HepG2 (cell line): ENCODE measurements around the gene CHKB. TPM values are rescaled to one million over a fixed set of nuclear protein-coding genes. Genes with fewer than 3 reads are reported as not detected.

Experiments used
- ATAC-seq: fragments of 200-7000 bp; cut with Tn5 transposase; 3 replicates; pipeline ENCODE4 v1.9.1; 2020; ENCODE audit warnings: mild to moderate bottlenecking, moderate library complexity
- BruUV-seq: library from RNA; stranded (reverse); fragments of 400-500 nt; replicated peaks from 2 replicates; lab custom pipeline; 2021; lab: Mats Ljungman, UMichigan
- CTCF ChIA-PET: fragments of 300-600 bp; formaldehyde crosslinking; extraction: SDS; loops from one replicate; lab custom pipeline; 2021; ENCODE audit warnings: low total read pairs, inconsistent platforms, low intra/inter-chr PET ratio; lab: Yijun Ruan, JAX
- POLR2A ChIA-PET: fragments of 350-600 bp; sonication (Branson Sonifier 250); formaldehyde crosslinking; loops from one replicate; lab custom pipeline; 2020; ENCODE audit warnings: antibody characterized with exemption, inconsistent platforms; lab: Yijun Ruan, JAX
- DNase-seq: peaks from one replicate; pipeline ENCODE4 v3.0.0-alpha.2; 2015; ENCODE audit warnings: low spot score
- FAIRE-seq: peaks from 3 replicates; lab custom pipeline; 2011; peaks lifted over from hg19 to GRCh38; lab: Jason Lieb, UNC
- H2AFZ ChIP-seq: one replicate; pipeline ENCODE4 v1.6.1; 2011; ENCODE audit warnings: low read length, inconsistent platforms
- H3K27ac ChIP-seq: fragments of 300-600 bp; 3 replicates; pipeline ENCODE4 v1.8.0; 2011; ENCODE audit warnings: mixed run types, mild to moderate bottlenecking, mixed read lengths, low read length, inconsistent platforms; ENCODE audit not compliant: insufficient read depth; ENCODE audit errors: extremely low read length
- H3K27me3 ChIP-seq, 2 experiments: fragments of 200-600 bp in 1 of 2; 2 replicates in 1 of 2; 3 replicates in 1 of 2; pipeline versions ENCODE4 v1.6.0 to v1.8.0; 2011; ENCODE audit warnings: low read length in 2 of 2, mild to moderate bottlenecking in 2 of 2, moderate library complexity in 2 of 2, inconsistent platforms in 1 of 2; ENCODE audit not compliant: insufficient read depth in 2 of 2, control insufficient read depth in 1 of 2
- H3K36me3 ChIP-seq, 2 experiments: fragments of 200-600 bp in 1 of 2; replicated peaks in 1 of 2; 2 replicates in 1 of 2; 3 replicates in 1 of 2; pipeline versions ENCODE4 v1.5.1 to v1.8.0; 2011; ENCODE audit warnings: low read length in 2 of 2, inconsistent platforms in 1 of 2; ENCODE audit not compliant: insufficient read depth in 2 of 2, control insufficient read depth in 1 of 2
- H3K4me1 ChIP-seq: 2 replicates; pipeline ENCODE4 v1.5.1; 2012; ENCODE audit warnings: low read length, inconsistent platforms; ENCODE audit not compliant: insufficient read depth
- H3K4me2 ChIP-seq: 2 replicates; pipeline ENCODE4 v1.6.0; 2011; ENCODE audit warnings: low read depth, low read length, inconsistent platforms
- H3K4me3 ChIP-seq, 3 experiments: fragments of 200-600 bp in 1 of 3; sonication (generic), shearing (Covaris generic) in 1 of 3; replicated peaks in 1 of 3; 2 replicates each; pipeline ENCODE4 v1.5.1; 2011 to 2016; ENCODE audit warnings: low read length in 3 of 3, inconsistent platforms in 2 of 3, low read depth in 2 of 3, mild to moderate bottlenecking in 2 of 3, control low read depth in 1 of 3, mixed read lengths in 1 of 3; ENCODE audit not compliant: insufficient read depth in 1 of 3
- H3K79me2 ChIP-seq: one replicate; pipeline ENCODE4 v1.6.1; 2011; ENCODE audit warnings: low read length, inconsistent platforms; ENCODE audit not compliant: insufficient read depth
- H3K9ac ChIP-seq: 2 replicates; pipeline ENCODE4 v1.6.0; 2011; ENCODE audit warnings: mild to moderate bottlenecking, low read depth, low read length, inconsistent platforms; ENCODE audit not compliant: insufficient read depth
- H3K9me3 ChIP-seq: 2 replicates; pipeline ENCODE4 v1.5.1; 2012; ENCODE audit warnings: mild to moderate bottlenecking, low read length
- H4K20me1 ChIP-seq: 2 replicates; pipeline ENCODE4 v1.6.0; 2011; ENCODE audit warnings: inconsistent platforms, mild to moderate bottlenecking, low read length, moderate library complexity; ENCODE audit not compliant: insufficient read depth
- CAMTA2 ChIP-seq: sonication (generic); formaldehyde crosslinking; IDR thresholded peaks from 2 replicates; pipeline ENCODE4 v1.4.0; 2020; ENCODE audit warnings: mild to moderate bottlenecking, missing genetic modification reagents, borderline replicate concordance
- EEA1 ChIP-seq: sonication (generic); formaldehyde crosslinking; IDR thresholded peaks from 2 replicates; pipeline ENCODE4 v1.5.1; 2020; ENCODE audit warnings: mild to moderate bottlenecking, missing genetic modification reagents, borderline replicate concordance
- TARDBP ChIP-seq: sonication (generic); formaldehyde crosslinking; IDR thresholded peaks from 2 replicates; pipeline ENCODE4 v1.8.0; 2022; ENCODE audit warnings: mild to moderate bottlenecking, missing genetic modification reagents
- ZFP37 ChIP-seq: sonication (generic); formaldehyde crosslinking; IDR thresholded peaks from 2 replicates; pipeline ENCODE4 v1.4.0; 2020; ENCODE audit warnings: missing genetic modification reagents, borderline replicate concordance
- ZNF546 ChIP-seq: sonication (generic); formaldehyde crosslinking; conservative IDR thresholded peaks from 2 replicates; pipeline ENCODE4 v1.8.1; 2023; ENCODE audit warnings: mild to moderate bottlenecking, missing genetic modification reagents
- ZNF772 ChIP-seq: sonication (generic); formaldehyde crosslinking; IDR thresholded peaks from 2 replicates; pipeline ENCODE4 v1.5.0; 2020; ENCODE audit warnings: mild to moderate bottlenecking, missing genetic modification reagents
- WGBS: methylation state at CpG from one replicate; pipeline ENCODE4 v1.1.6; 2017; ENCODE audit warnings: low lambda C conversion rate; 5-methylcytosine and 5-hydroxymethylcytosine counted together
- in situ Hi-C: cut with HindIII; loops from 2 replicates; pipeline ENCODE4 v1.10.0; 2017; ENCODE audit warnings: low pct_unique_long_range_greater_than_20kb; ENCODE audit not compliant: extremely low pct_ligation_motif_present
- intact Hi-C: fragments of 100-400 bp; cut with micrococcal nuclease; formaldehyde crosslinking; loops from one replicate; pipeline ENCODE4 v1.10.0; 2022; ENCODE audit not compliant: unreplicated experiment
- polyA plus RNA-seq, 8 experiments: library from polyadenylated mRNA; depleted of rRNA in 3 of 8; stranded (reverse) in 7 of 8; unstranded in 1 of 8; fragments of >200 nt; fragmentation: Illumina TruSeq in 4 of 8; extraction: Trizol in 4 of 8; gene quantifications; 2 replicates each; pipeline versions ENCODE4 v1.2.1 to v1.2.3, GENCODE V29; 2011 to 2016; ENCODE audit warnings: low read depth in 4 of 8, missing spikeins in 1 of 8, mixed read lengths in 1 of 8; ENCODE audit not compliant: insufficient read depth in 1 of 8
- total RNA-seq, 5 experiments: library from RNA; depleted of rRNA; stranded (reverse); fragments of >200 nt; fragmentation: Illumina TruSeq; extraction: Trizol; gene quantifications; 2 replicates each; pipeline ENCODE4 v1.2.3, GENCODE V29; 2016; ENCODE audit warnings: low read depth in 1 of 5
- TF ChIP-seq, protein P1 (sequence below): sonication (generic); formaldehyde crosslinking; IDR thresholded peaks from one replicate; pipeline ENCODE4 v1.5.1; 2020; ENCODE audit warnings: mild to moderate bottlenecking, missing genetic modification reagents; ENCODE audit errors: not compliant biosample characterization

The CHKB gene
- total and polyA plus RNA-seq, 2 of the 13 experiments (the other 11 are each of a cell fraction or from before 2014, with no cell fraction given): 24.5 to 42.7 TPM

DNA sequence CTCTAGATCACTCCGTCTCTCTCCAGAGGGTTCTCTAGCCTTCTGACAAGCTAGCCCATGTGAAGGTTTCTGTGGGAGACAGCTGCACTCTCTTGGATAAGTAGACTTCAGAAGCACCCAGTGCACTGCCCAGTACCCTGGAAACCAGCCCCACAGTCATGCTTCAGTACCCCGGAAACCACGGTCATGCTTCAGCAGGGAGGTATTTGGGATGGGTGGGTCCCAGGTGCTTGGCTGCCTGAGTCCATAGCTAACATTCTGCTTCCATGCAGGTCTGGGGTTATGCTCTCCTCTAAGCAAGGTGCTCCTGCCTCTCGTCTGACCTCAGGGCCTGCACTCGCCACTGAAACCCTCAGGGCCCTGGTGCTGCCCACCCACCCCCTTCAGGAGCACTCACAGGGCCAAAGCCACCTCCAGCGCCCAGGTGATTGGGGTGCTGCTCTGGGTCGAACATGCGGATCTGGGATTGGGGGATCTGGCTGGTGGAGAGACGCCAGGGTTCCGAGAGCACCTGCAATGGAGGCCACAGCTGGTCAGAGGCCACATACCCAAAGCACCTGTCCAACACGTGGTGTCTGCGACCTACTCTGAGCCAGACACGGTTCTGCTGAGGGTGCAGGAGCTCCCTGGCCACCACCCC lies 12.6 kb downstream of the CHKB start:
- H3K27me3 ChIP-seq: no peaks in the 10 kb centered on the region
- H3K36me3 ChIP-seq: peaks cover 4 to 5% of the 10 kb centered on the region in 2 experiments; a peak in 2 of 5 replicates
- no TSS peak for BruUV-seq
- POLR2A ChIA-PET: interaction anchor here (1.2 to 3.2 kb wide), 6 partner anchors 12 to 130 kb away, joined by 4 to 30 read pairs (median 6); partner anchors contain the start of genes CHKB, KLHDC7B and SCO2
- intact Hi-C loops: no loop called here
- no peak for ATAC-seq
- peak overlapping the region; percentile 83 for H3K27ac ChIP-seq
- no peaks in the 10 kb centered on the region for H3K79me2 ChIP-seq
- peak overlapping the region; percentile 47; the same call in 1 of the 2 replicates for H3K9ac ChIP-seq
- H3K4me3 ChIP-seq: no peak overlapping the region
- in situ Hi-C loops: loop anchor here (5.0 kb wide), 1 partner anchor 38 kb away; the partner anchor contains the start of gene TYMP
- H2AFZ ChIP-seq: no peak overlapping the region
- no peak for FAIRE-seq
- peaks cover 29% of the 10 kb centered on the region for H3K4me1 ChIP-seq
- no peak for DNase-seq
- H3K4me2 ChIP-seq: no peak overlapping the region; the same call in 1 of the 2 replicates
- TF ChIP-seq TARDBP (CRISPR knock-in tag) (no peak), ZFP37 (CRISPR knock-in tag) (no peak), ZNF772 (CRISPR knock-in tag) (no peak), CAMTA2 (CRISPR knock-in tag) (no peak), EEA1 (no peak), ZNF546 (no peak)
- TF ChIP-seq, protein P1, sequence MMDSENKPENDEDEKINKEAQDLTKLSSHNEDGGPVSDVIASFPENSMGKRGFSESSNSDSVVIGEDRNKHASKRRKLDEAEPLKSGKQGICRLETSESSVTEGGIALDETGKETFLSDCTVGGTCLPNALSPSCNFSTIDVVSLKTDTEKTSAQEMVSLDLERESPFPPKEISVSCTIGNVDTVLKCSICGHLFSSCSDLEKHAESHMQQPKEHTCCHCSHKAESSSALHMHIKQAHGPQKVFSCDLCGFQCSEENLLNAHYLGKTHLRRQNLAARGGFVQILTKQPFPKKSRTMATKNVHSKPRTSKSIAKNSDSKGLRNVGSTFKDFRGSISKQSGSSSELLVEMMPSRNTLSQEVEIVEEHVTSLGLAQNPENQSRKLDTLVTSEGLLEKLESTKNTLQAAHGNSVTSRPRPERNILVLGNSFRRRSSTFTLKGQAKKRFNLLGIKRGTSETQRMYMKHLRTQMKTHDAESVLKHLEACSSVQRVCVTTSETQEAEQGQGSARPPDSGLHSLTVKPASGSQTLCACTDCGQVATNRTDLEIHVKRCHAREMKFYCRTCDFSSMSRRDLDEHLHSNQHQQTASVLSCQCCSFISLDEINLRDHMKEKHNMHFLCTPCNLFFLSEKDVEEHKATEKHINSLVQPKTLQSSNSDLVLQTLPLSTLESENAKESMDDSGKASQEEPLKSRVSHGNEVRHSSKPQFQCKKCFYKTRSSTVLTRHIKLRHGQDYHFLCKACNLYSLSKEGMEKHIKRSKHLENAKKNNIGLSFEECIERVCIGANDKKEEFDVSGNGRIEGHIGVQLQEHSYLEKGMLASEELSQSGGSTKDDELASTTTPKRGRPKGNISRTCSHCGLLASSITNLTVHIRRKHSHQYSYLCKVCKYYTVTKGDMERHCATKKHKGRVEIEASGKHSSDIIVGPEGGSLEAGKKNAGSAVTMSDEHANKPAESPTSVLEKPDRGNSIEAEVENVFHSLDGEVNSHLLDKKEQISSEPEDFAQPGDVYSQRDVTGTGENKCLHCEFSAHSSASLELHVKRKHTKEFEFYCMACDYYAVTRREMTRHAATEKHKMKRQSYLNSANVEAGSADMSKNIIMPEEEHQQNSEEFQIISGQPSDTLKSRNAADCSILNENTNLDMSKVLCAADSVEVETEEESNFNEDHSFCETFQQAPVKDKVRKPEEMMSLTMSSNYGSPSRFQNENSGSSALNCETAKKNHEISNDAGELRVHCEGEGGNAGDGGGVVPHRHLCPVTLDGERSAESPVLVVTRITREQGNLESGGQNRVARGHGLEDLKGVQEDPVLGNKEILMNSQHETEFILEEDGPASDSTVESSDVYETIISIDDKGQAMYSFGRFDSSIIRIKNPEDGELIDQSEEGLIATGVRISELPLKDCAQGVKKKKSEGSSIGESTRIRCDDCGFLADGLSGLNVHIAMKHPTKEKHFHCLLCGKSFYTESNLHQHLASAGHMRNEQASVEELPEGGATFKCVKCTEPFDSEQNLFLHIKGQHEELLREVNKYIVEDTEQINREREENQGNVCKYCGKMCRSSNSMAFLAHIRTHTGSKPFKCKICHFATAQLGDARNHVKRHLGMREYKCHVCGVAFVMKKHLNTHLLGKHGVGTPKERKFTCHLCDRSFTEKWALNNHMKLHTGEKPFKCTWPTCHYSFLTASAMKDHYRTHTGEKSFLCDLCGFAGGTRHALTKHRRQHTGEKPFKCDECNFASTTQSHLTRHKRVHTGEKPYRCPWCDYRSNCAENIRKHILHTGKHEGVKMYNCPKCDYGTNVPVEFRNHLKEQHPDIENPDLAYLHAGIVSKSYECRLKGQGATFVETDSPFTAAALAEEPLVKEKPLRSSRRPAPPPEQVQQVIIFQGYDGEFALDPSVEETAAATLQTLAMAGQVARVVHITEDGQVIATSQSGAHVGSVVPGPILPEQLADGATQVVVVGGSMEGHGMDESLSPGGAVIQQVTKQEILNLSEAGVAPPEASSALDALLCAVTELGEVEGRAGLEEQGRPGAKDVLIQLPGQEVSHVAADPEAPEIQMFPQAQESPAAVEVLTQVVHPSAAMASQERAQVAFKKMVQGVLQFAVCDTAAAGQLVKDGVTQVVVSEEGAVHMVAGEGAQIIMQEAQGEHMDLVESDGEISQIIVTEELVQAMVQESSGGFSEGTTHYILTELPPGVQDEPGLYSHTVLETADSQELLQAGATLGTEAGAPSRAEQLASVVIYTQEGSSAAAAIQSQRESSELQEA (CRISPR knock-in tag): no peak
- CTCF ChIA-PET: no interaction called here
- no peaks in the 10 kb centered on the region for H3K9me3 ChIP-seq
- H4K20me1 ChIP-seq: no peaks in the 10 kb centered on the region
- WGBS: 93% methylated on average over 12 of the region's 13 CpGs
